Activated T-helper 1 cell treated with Interleukin-2 at 50 U/mL for 16 hours (primary cell): ENCODE measurements around the gene SPOCK2.
A peak's percentile ranks its signal among the peaks of the same experiment; 100 is the strongest.
"Not testable (repeated sequence)": the region's sequence is repeated elsewhere in the genome, so short reads cannot be mapped to it uniquely, and the experiment has no call there.

ENCODE experiments used
- DNase-seq: peaks from one replicate; pipeline ENCODE4 v3.0.0-alpha.2; 2020; ENCODE audit warnings: low read depth

Gene SPOCK2

DNA sequence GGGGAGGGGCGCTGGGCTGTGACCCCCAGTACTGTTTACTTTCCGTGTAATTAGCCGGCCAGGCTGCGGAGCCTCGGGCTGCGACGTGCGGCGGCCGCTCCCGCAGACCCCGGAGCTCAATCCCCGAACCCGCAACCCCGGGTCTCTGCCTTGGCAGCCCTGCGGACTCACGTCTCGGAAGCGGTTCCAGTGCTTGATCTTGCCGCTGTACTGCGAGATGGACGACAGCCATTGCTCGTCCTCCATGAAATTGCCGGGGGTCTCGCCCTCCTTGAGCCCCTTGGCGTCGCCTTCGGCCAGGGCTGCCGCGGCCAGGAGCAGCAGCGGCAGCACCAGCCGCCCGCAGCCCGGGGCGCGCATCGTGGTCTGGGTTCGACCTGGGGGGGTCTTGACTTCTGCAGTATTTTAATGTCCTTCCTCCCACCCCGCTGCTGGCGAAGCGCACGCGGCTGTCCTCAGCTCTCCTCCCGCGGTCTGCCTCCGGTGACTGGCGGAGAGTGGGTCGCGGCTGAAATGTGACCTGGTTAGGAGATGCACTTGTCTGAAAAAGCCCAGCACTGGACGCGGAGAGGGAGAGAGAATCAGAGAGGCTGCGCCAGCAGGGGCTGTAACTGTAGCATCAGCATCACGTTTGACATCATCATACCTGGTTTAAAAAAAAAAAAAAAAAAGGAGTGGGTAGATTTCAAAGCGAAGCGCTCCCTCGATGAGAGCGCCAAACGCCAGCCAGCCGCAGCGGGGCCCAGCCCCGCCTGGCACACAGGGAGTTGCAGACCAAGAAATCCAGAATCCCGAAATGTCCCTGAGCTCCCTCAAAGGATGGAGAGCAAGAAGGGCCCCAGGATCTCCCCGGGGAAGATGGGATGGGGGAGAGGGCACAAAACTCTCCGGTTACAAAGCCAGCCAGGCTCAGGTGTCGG, at the start of gene SPOCK2:
Gene SPOCK2, minus strand, starts transcription at position 583 of the 920 bp plus-strand sequence. Its CDS starts 223 bp downstream, at position 360.
- DNase-seq = peak; percentile 61

GRCh38 chr10:72137583-72137982, 49.2 kb upstream of the SPOCK2 start:
- DNase-seq = no peak

DNA sequence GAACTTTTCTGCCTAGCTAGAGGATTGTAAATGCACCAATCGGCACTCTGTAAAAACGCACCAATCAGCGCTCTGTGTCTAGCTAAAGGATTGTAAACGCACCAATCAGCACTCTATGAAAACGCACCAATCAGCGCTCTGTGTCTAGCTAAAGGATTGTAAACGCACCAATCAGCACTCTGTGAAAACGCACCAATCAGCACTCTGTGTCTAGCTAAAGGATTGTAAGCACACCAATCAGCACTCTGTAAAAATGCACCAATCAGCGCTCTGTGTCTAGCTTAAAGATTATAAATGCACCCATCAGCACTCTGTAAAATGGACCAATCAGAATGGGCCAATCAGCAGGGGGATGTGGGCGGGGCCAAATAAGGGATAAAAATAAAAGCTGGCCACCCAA, 47.9 kb upstream of the SPOCK2 start:
- not testable (repeated sequence) for DNase-seq

GRCh38 chr10:72134785-72135767, 46.7 kb upstream of the SPOCK2 start:
- no peak for DNase-seq

GRCh38 chr10:72133517-72133916, 45.2 kb upstream of the SPOCK2 start:
- no peak for DNase-seq

DNA sequence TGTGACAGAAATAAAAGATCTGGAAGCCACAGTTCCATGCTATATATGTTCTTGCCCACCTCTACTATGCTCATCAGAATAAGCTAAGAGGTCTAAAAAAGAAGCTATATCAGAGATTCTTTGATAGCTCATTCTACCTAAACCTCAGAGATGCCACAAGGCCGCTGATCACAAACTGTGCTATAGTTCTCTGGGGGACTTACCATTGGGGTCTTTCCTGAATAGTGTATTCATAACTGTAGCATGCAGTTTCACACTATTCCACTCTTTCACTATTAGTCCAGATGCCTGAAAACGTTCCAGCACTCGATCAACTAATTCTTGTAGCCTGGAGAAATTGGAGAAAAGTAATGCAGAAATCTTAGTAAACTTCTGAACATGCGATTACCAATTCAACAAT, 44.5 kb upstream of the SPOCK2 start:
- no peak for DNase-seq

DNA sequence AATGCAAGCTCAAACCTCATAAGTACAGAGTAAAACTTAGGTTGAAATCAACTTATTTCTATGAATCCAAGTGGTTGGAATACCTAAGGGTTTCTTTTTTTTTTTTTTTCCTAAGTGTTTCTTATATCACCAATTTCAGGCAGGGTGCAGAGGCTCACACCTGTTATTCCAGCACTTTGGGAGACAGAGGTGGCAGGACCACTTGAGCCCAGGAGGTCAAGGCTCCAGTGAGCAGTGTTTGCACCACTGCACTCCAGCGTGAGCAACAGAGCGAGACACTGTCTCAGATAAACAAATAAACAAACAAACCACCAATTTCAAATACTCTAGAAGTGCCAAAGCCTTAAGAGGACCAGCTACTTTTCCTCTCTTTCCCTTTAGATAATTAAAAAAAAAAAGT, 39.2 kb upstream of the SPOCK2 start:
- no peak for DNase-seq

- DNase-seq = no peak
Observed at GRCh38 chr10:72126872-72127232, 38.5 kb upstream of the SPOCK2 start.

- DNase-seq = no peak
Observed at GRCh38 chr10:72126184-72126871, 38.0 kb upstream of the SPOCK2 start.

DNA sequence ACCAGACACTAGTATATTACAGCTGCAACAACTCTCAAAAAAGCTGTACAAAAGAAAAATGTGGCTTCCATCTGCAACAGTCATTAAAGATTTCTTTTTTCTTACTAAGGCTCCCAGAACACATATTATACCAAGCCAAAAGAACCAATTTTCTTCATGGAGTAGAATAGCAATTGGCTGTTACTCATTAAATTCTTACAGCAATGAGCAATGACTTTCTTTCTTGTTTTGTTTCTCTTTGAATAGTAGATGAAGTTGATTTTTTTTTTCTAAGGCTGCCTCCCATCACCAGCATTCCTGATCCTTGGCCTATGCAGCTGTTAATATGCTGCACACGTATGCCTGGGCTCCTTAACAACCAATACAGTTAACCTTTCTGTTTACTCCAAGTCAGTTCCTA, 36.6 kb upstream of the SPOCK2 start:
- DNase-seq = no peak

GRCh38 chr10:72124381-72124780, 36.0 kb upstream of the SPOCK2 start:
- DNase-seq = no peak

DNA sequence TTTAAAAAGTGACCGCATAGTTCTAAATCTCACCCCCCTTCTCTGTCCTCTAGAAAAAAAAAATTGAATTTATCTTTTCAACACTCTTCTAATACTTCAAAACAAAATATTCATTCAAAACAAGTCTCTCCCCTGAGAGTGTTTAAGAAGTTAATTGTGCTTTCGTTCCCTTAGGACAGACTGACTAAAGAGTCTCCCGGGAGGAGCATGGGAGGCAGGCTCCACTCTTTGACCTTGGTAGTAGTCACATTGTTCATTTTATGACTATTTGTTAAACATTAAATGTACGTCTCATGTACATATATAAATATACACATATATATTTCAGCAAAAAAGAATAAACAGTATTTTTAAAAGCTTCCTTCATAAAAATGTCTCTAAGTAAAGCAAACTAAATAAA, 35.3 kb upstream of the SPOCK2 start:
- no peak for DNase-seq

DNA sequence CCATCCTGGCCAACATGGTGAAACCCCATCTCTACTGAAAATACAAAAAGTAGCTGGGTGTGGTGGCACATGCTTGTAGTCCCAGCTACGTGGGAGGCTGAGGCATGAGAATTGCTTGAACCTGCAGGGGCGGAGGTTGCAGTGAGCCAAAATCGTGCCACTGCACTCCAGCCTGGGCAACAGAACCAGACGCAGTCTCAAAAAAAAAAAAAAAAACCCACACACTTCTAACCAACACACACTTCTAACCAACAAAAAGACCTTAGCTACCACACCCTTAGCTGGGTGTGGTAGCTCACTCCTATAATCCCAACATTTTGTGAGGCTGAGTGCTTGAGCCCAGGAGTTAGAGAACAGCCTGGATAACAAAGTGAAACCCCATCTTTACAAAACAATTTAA, 33.9 kb upstream of the SPOCK2 start:
- DNase-seq = no peak

DNA sequence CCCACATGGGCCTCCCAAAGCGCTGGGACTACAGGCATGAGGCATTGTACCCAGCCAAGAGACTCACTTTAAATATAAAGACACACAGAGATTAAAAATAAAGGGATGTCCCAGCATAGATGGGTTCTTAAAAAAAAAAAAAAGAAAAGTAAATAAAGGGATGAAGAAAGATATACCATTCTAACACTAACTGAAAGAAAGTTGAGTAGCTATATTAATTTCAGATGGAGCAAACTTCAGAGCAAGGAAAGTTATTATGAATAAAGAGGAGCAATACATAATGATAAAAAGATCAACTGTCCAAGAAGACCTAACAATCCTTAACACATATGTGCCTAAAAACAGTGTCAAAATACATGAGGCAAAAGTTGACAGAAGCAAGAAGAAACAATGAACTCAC, 33.0 kb upstream of the SPOCK2 start:
- no peak for DNase-seq

DNA sequence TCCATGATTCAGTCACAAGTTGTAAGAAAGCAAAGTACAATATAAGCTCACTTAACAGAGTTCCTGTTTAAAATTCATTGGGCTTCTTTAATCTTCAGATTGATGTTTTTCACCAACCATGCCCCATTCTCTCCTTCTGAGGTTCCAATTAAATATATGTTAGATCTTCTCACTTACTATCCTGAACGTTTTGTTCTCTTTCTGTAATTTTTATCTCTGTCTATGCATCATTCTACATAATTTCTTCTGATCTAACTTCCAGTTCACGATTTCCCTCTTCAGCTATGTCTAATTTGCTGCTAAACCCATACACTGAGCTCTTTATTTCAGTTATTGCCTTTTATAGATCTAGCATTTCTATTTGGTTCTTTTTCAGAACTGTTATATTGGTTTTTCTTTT, 28.0 kb upstream of the SPOCK2 start:
- no peak for DNase-seq

DNA sequence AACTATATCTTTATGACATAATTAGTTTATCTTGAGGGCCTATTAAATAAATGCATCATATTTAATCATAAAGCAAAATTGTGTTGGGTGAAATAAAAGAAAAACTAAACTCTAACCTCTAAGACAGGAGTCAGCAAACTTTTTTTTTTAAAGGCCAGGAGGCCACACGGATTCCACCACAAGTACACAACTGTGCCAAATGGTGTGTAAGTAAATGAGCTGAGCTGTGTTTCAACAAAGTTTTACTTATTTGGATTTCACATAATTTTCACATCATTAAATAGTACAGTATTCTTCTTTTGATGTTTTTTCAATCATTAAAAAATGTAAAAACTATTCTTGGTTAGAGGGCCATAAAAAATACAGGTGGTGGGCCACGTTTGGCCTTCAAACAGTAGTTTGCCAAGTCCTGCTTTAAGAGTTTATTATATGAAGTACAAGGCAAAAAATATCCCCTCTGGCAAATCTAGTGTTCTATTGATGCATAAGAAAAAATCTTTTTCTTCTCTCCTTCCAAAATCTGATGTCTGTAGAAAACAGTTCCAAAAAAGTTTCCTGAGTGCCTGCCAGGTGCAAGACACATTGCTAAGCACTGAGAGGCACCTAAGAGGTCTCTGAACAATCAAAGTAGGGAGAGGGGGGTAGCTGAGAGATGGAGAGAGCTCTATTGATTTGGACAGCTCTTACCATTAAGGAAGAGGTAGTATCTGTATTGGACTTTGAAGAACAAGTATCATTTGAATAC, 26.5 kb upstream of the SPOCK2 start:
- DNase-seq = no peak

DNA sequence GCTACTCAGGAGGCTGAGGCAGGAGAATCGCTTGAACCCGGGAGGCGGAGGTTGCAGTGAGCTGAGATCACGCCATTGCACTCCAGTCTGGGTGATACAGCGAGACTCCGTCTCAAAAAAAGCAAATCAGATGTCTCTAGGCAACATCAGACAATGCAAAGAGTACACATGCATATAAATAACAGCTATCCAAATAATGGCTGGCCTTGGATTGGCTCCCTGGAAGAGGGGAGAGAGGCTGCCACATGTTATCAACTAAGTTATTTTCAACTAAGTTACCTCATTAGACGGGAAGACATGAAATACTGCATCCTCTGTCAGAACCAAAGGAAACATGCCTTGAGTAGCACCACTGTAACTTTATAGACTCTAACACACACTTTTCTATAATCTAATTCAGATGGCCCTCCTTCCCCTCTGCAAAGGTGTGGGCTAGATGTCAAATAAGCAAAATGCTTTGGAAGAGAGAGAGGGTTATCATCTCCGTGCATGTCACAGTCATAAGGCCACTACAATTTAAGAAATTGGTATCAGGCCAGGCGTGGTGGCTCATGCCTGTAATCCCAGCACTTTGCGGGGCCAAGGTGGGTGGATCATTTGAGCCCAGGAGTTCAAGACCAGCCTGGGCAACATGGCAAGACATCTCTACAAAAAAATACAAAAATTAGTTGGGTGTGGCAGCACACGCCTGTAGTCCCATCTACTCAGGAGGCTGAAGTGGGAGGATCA, 22.5 kb upstream of the SPOCK2 start:
- no peak for DNase-seq

- no peak for DNase-seq
Observed at GRCh38 chr10:72109636-72110157, 21.3 kb upstream of the SPOCK2 start.

DNA sequence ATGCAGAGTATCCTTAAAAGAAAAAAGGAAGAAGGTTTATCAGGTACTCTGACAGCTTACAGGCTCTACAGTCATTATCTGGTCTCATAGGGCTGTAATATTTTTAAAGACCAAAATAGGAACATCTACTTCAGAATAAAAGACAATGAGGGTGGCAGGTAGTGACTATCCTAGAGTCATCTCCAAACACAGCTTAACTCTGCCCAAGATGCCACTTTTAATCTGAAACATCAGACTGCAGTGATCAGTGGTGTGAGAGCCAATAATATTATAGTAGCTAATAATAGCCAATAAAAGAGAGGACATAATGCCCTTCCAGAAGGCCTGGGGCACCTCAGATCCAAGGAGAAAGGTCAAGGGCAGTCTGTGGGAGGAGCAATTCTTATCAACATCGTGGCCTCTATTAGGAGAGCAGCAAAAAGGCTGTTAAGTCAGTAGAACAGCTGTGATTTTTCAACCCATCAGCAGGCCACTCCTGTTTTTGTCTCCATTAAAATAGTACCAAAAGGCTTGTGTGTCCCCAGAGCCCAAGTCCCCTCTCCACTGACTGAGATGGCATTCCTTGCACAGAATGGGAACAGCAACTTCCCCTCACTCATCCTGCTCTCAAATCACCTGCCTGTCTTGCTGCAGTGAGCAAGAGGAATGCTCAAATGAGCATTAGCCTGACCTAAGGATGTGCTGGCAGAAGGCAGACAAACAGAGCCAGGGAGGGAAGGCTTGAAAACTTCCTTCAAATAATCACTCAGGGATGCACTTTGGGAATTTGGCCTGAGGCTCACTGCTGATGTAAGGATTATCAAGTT, 20.7 kb upstream of the SPOCK2 start:
- no peak for DNase-seq

DNA sequence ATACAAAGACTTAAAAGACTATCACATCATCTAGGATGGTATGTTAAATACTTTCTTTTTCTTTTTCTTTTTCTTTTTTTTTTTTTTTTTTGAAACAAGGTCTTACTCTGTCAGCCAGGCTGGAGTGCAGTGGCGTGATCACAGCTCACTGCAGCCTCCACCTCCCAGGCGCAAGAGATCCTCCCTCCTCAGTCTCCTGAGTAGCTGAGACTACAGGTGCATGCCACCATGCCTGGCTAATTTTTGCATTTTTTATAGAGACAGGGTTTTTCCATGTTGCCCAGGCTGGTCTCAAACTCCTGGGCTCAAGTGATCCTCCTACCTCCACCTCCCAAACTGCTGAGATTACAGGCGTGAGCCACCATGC, 19.6 kb upstream of the SPOCK2 start:
- DNase-seq = not testable (repeated sequence)
